Fibroblast of lung (primary cell): ENCODE results near the gene MED20. TPM values are rescaled to one million over a fixed set of nuclear protein-coding genes. Genes with fewer than 3 reads are reported as not detected.

ENCODE experiments used
- DNase-seq, 2 donors: peaks; one replicate each; pipeline versions ENCODE4 v3.0.0 to v3.0.0-alpha.2; 2010; ENCODE audit warnings: low read depth in 2 of 2
- H2AFZ ChIP-seq: 2 replicates; pipeline ENCODE4 v1.5.1; 2012; ENCODE audit warnings: low read length, control low read depth, inconsistent platforms
- H3K27ac ChIP-seq: 2 replicates; pipeline ENCODE4 v1.5.1; 2011; ENCODE audit warnings: low read length, control low read depth; ENCODE audit not compliant: insufficient read depth
- H3K27me3 ChIP-seq: 2 replicates; pipeline ENCODE4 v1.5.1; 2011; ENCODE audit warnings: mild to moderate bottlenecking, low read length; ENCODE audit not compliant: control insufficient read depth, insufficient read depth
- H3K36me3 ChIP-seq: 2 replicates; pipeline ENCODE4 v1.5.1; 2011; ENCODE audit warnings: low read length; ENCODE audit not compliant: control insufficient read depth, insufficient read depth
- H3K4me1 ChIP-seq: 2 replicates; pipeline ENCODE4 v1.5.1; 2011; ENCODE audit warnings: low read length; ENCODE audit not compliant: control insufficient read depth, insufficient read depth; ENCODE audit errors: extremely low read depth
- H3K4me2 ChIP-seq: 2 replicates; pipeline ENCODE4 v1.5.1; 2011; ENCODE audit warnings: low read length, control low read depth; ENCODE audit not compliant: insufficient read depth; ENCODE audit errors: extremely low read depth
- H3K4me3 ChIP-seq, 4 experiments: fragments of 200-600 bp in 1 of 4; sonication (generic) in 1 of 4; replicated peaks in 1 of 4; 2 replicates each; pipeline ENCODE4 v1.5.1; 2011 to 2016; ENCODE audit warnings: low read length in 4 of 4, low read depth in 3 of 4, mild to moderate bottlenecking in 3 of 4, control low read depth in 2 of 4, inconsistent platforms in 1 of 4, mixed read lengths in 1 of 4; ENCODE audit not compliant: insufficient read depth in 1 of 4; ENCODE audit errors: control extremely low read depth in 1 of 4
- H3K79me2 ChIP-seq: 2 replicates; pipeline ENCODE4 v1.5.1; 2012; ENCODE audit warnings: mild to moderate bottlenecking, low read length, inconsistent platforms; ENCODE audit not compliant: control insufficient read depth, insufficient read depth
- H3K9ac ChIP-seq: 2 replicates; pipeline ENCODE4 v1.5.1; 2011; ENCODE audit warnings: mild to moderate bottlenecking, low read length, control low read depth; ENCODE audit not compliant: insufficient read depth
- H3K9me3 ChIP-seq: 2 replicates; pipeline ENCODE4 v1.5.1; 2012; ENCODE audit warnings: low read depth, low read length; ENCODE audit not compliant: control insufficient read depth, insufficient read depth
- H4K20me1 ChIP-seq: 2 replicates; pipeline ENCODE4 v1.5.1; 2011; ENCODE audit warnings: low read length; ENCODE audit not compliant: control insufficient read depth, insufficient read depth; ENCODE audit errors: extremely low read depth
- CTCF ChIP-seq, 2 donors: IDR thresholded peaks in 1 of 2; conservative IDR thresholded peaks in 1 of 2; 1 replicate in 1 of 2; 2 replicates in 1 of 2; pipeline ENCODE4 v1.5.1; 2011 to 2012; ENCODE audit warnings: low read length in 2 of 2, control low read depth in 1 of 2, inconsistent platforms in 1 of 2, low read depth in 1 of 2, mild to moderate bottlenecking in 1 of 2
- EZH2 ChIP-seq: IDR thresholded peaks from 2 replicates; pipeline ENCODE4 v1.5.1; 2012; ENCODE audit warnings: low read length, control low read depth, mild to moderate bottlenecking; ENCODE audit errors: missing control alignments
- polyA plus RNA-seq, 2 donors: library from polyadenylated mRNA; depleted of rRNA in 1 of 2; stranded (reverse) in 1 of 2; unstranded in 1 of 2; fragments of >200 nt; gene quantifications; 2 replicates each; pipeline ENCODE4 v1.2.1, GENCODE V29; 2011 to 2012; ENCODE audit warnings: missing spikeins in 1 of 2
- total RNA-seq: library from RNA; depleted of rRNA; stranded (reverse); fragments of >200 nt; gene quantifications from 2 replicates; pipeline ENCODE4 v1.2.1, GENCODE V29; 2014

The MED20 gene
- total and polyA plus RNA-seq, 2 donors (not counting 1 experiment from before 2014, with no cell fraction given) = 27.7 to 38.6 TPM

DNA sequence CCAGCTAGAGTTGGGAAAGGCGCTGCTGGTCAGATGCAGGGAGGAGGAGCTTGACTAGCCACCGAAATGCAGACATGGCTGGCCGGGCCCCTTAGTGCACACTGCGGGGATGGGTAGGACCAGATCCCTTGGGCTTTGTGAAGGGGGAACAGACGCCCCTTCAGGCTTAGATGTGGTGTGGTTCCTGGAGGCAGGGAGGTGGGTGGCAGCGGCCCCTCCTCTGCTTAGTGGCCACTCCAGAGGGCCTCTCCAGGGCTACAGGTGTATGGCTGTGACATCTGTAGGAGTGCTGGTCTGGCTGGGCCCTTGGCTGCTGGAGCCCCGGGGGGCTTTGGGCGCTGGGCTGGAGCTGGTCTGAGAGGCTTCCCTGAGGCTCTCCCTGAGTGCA lies 14.7 kb upstream of the MED20 start:
- Histone ChIP-seq H2AFZ (no peak overlapping the region), H3K4me1 (peaks cover 12% of the 10 kb centered on the region), H3K27ac (peak overlapping the region; percentile 45), H3K27me3 (no peaks in the 10 kb centered on the region), H3K4me3 (no peak overlapping the region), H3K79me2 (peaks cover 34% of the 10 kb centered on the region), H3K9ac (no peak overlapping the region), H3K9me3 (no peaks in the 10 kb centered on the region), H3K36me3 (peaks cover 35% of the 10 kb centered on the region), H4K20me1 (no peaks in the 10 kb centered on the region), H3K4me2 (no peak overlapping the region)
- no peak for DNase-seq
- no peak for TF ChIP-seq EZH2
- TF ChIP-seq CTCF (conservative IDR thresholded peaks at IDR 0.05 in 1 of 2, IDR thresholded peaks at IDR 0.05 in 1 of 2; ENCODE audit: low read depth in 1 of 2, low read length in 2 of 2) = no peak

DNA sequence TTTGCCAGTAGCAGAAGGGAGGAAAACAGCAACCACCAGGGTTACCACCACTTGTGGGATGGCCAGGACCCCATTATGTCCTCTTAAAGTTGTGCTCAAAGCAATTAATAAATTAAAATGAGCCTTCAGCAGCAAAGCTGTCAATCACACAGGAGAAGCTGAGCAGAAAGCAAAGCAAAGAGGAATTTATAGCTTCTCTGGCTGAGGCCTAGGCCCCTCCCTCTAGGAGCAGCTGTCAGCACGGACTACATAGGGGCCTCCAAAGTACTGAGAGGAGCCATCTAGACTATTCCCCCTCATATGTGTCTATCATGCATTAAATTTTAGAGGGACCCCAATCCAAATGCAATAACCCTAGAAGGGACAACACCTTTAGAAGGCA lies 14.2 kb upstream of the MED20 start:
- no peak for DNase-seq
- Histone ChIP-seq H3K36me3 (peaks cover 35% of the 10 kb centered on the region), H3K27ac (no peak overlapping the region), H3K9ac (no peak overlapping the region), H3K4me2 (no peak overlapping the region), H3K9me3 (no peaks in the 10 kb centered on the region), H3K79me2 (peaks cover 29% of the 10 kb centered on the region), H4K20me1 (no peaks in the 10 kb centered on the region), H3K27me3 (no peaks in the 10 kb centered on the region), H2AFZ (no peak overlapping the region), H3K4me1 (peaks cover 11% of the 10 kb centered on the region), H3K4me3 (no peak overlapping the region)
- TF ChIP-seq CTCF (conservative IDR thresholded peaks at IDR 0.05 in 1 of 2, IDR thresholded peaks at IDR 0.05 in 1 of 2; ENCODE audit: low read depth in 1 of 2, low read length in 2 of 2) (no peak), EZH2 (no peak)

DNA sequence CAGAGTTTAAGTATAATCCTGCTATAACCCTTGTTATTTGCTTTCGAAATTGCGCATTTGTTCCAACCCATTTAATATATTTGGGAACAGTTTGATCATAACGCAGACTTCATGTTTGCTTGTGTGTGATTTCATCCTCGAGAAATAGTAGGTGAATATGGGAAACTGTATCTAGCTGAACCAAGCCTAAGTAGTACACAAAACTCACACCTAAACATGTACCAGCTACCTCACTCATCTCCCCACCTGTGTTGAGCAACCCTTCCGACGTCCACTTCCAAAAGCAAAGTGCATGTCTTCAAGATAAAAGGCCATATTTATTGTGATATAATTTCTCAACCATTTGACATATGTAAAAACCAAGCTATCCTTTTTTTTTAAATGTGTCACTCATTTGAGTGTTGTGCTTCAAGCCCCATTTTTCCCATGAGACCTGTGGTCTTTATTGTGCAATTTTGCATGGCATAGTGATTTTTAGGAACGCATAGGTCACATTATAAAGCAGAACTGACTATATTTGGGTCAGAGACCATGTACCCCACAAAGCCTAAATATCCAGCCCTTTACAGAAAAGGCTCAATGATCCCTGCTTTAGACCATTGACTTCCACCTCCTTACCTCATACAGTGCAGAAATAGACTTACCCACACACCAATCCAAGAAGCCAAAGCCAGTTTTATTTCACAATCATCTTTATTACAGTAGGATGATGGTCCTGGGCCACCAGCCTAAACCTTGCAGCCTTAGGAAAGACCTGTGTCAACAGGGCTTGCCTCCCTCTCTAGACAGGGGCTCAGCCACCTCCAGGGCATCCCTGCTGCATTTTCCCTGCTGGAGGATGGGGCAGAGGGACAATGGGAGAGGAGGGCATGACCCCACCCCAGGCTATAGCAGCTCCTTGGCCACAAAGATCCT lies 13.6 kb upstream of the MED20 start:
- H3K9me3 ChIP-seq = no peaks in the 10 kb centered on the region
- peaks cover 4% of the 10 kb centered on the region for H3K4me1 ChIP-seq
- peaks cover 35% of the 10 kb centered on the region for H3K36me3 ChIP-seq
- no peak for TF ChIP-seq CTCF (conservative IDR thresholded peaks at IDR 0.05 in 1 of 2, IDR thresholded peaks at IDR 0.05 in 1 of 2; ENCODE audit: low read depth in 1 of 2, low read length in 2 of 2)
- no peak for TF ChIP-seq EZH2
- no peak overlapping the region for H3K27ac ChIP-seq
- H3K4me3 ChIP-seq = no peak overlapping the region
- DNase-seq = no peak
- H2AFZ ChIP-seq = no peak overlapping the region
- no peak overlapping the region for H3K9ac ChIP-seq
- H3K4me2 ChIP-seq = no peak overlapping the region
- peaks cover 23% of the 10 kb centered on the region for H3K79me2 ChIP-seq
- H3K27me3 ChIP-seq = no peaks in the 10 kb centered on the region
- no peaks in the 10 kb centered on the region for H4K20me1 ChIP-seq
